Skeletal muscle tissue (tissue), 4 donors: Measurements from ENCODE around the gene INAVA. TPM values are rescaled to one million over a fixed set of nuclear protein-coding genes. Genes with fewer than 3 reads are reported as not detected.
"Not testable (repeated sequence)": the region's sequence is repeated elsewhere in the genome, so short reads cannot be mapped to it uniquely, and the experiment has no call there.

Experiments
- H3K27ac ChIP-seq: one replicate; pipeline ENCODE4 v1.7.0; 2013; ENCODE audit warnings: mild to moderate bottlenecking, low read depth, low read length, inconsistent platforms
- H3K27me3 ChIP-seq, 3 donors: one replicate each; pipeline ENCODE4 v1.7.0; 2013; ENCODE audit warnings: low read length in 3 of 3; ENCODE audit not compliant: control insufficient read depth in 3 of 3, insufficient read depth in 3 of 3
- H3K36me3 ChIP-seq, 3 donors: one replicate each; pipeline ENCODE4 v1.7.0; 2013; ENCODE audit warnings: low read length in 3 of 3; ENCODE audit not compliant: control insufficient read depth in 3 of 3, insufficient read depth in 3 of 3
- H3K4me1 ChIP-seq, 3 donors: one replicate each; pipeline ENCODE4 v1.7.0; 2013; ENCODE audit warnings: low read length in 3 of 3, mild to moderate bottlenecking in 3 of 3; ENCODE audit not compliant: control insufficient read depth in 3 of 3, insufficient read depth in 3 of 3
- H3K4me3 ChIP-seq, 3 donors: one replicate each; pipeline ENCODE4 v1.7.0; 2013; ENCODE audit warnings: low read length in 3 of 3
- H3K9ac ChIP-seq, 3 donors: one replicate each; pipeline ENCODE4 v1.7.0; 2013; ENCODE audit warnings: low read length in 3 of 3, mild to moderate bottlenecking in 3 of 3, moderate library complexity in 2 of 3, low read depth in 1 of 3
- H3K9me3 ChIP-seq, 3 donors: one replicate each; pipeline ENCODE4 v1.7.0; 2013; ENCODE audit warnings: low read length in 3 of 3; ENCODE audit not compliant: control insufficient read depth in 3 of 3
- total RNA-seq: library from RNA; depleted of rRNA; stranded (reverse); fragments of >200 nt; gene quantifications from one replicate; pipeline ENCODE4 v1.2.3, GENCODE V29; 2014
- donor health status: Osteomylitis.

The INAVA gene
- total RNA-seq, 1 donor from 2014 or later, result 0.52 TPM

DNA sequence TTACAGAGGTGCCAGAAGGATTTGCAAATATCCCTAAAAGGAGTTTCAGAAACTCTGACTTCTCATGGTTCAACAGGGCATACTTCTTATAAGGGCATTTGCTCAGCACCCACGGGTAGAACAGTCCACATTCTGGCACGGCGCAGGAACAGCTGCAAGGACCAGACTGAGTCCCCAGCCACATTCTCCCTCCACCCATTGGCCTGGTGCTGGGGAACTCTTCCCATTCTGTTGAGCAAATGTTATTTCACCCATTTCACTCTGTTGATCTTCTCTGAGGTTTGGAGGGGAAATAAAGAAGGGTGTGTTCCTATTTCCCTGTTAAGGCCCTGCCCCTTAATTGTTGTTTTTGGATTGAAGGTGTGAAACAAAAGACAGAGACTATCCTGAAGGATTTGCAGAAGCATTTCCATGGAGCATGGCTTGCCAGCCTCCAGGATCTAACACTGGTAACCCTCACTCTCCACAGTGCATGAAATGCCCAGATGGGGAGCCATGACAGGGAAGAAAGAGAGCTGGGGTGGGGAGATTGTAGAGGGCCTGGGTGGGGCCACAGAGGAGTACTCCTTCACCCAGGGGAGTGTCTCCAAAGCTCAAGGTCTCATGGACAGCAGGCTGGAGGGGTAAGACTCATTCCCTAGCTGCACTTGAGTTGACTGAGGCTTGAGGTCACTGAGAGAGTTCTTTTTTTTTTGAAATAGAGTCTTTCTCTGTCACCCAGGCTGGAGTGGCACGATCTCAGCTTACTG, 35.0 kb downstream of the INAVA start:
- peaks cover 0 to 7% (median 5%) of the 10 kb centered on the region in 3 donors for H3K4me1 ChIP-seq
- no peak overlapping the region for H3K27ac ChIP-seq
- H3K9me3 ChIP-seq, result no peaks in the 10 kb centered on the region
- H3K9ac ChIP-seq, result no peak overlapping the region
- H3K36me3 ChIP-seq, result no peaks in the 10 kb centered on the region
- no peaks in the 10 kb centered on the region for H3K27me3 ChIP-seq
- no peak overlapping the region for H3K4me3 ChIP-seq

DNA sequence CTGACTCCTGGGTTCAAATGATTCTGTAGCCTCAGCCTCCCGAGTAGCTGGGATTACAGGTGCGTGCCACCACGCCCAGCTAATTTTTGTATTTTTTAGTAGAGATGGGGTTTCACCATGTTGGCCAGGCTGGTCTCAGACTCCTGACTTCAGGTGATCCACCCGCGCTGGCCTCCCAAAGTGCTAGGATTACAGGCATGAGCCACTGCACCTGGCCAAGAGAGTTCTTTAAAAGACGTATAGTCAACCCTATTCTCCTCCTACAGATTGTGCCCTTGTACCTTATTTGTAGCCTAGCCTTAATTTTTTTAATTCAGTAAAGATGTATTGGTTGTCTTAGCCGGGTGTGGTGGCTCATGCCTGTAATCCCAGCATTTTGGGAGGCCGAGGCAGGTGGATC, 35.6 kb downstream of the INAVA start:
- H3K36me3 ChIP-seq, H3K4me1 ChIP-seq, H3K9me3 ChIP-seq, H3K27ac ChIP-seq, H3K4me3 ChIP-seq, H3K9ac ChIP-seq, H3K27me3 ChIP-seq: not testable (repeated sequence)

DNA sequence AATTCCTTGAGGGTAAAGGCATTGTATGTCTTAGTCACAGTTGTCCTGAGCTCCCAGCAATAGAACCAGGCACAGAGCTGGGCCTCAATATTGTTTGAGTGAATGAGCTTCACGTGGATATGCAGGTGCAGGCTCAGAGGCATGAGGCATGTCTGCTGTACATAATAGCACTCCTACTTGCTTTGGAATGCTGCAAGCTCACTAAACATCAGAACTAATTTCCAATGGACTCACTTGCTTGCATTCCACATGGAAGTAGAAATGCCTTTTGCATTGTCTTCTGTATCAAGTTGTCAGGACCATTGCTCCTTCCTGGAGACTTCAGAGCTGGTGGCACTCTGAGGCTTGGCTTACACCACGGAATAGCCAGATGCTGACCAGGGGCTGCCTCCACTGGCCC, 37.1 kb downstream of the INAVA start:
- no peak overlapping the region for H3K4me3 ChIP-seq
- no peak overlapping the region for H3K9ac ChIP-seq
- no peaks in the 10 kb centered on the region for H3K9me3 ChIP-seq
- H3K27ac ChIP-seq, result no peak overlapping the region
- no peaks in the 10 kb centered on the region for H3K27me3 ChIP-seq
- no peaks in the 10 kb centered on the region for H3K36me3 ChIP-seq
- H3K4me1 ChIP-seq, result peaks cover 0 to 7% (median 5%) of the 10 kb centered on the region in 3 donors

DNA sequence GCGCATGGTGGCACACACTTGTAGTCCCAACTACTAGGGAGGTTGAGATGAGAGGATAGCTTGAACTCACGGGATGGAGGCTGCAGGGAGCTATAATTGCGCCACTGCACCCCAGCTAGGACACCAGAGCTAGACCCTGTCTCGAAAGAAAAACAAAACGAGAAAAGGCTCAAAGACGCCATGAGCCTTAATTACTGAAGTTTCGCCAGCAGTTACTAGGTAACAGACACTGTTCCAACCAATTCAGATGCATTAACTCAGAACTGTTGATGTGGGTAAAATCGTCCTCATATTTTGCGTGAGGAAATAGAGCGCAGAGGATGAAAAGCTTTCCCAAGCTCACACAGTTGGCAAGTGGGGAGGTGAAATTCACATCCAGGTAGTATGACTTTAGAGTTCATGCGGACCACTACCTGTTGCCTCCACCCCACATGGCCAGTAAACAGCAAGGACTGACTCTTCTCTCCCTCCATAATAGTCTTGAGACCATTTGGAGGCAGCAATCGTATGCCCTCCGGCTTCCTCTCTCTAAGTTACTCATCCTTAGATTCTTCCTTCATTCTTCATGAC, 40.1 kb downstream of the INAVA start:
- Histone ChIP-seq H3K27me3 (no peaks in the 10 kb centered on the region), H3K27ac (no peak overlapping the region), H3K9ac (no peak overlapping the region), H3K4me3 (no peak overlapping the region), H3K9me3 (no peaks in the 10 kb centered on the region), H3K36me3 (no peaks in the 10 kb centered on the region), H3K4me1 (peaks cover 0 to 2% (median under 1%) of the 10 kb centered on the region in 3 donors)

DNA sequence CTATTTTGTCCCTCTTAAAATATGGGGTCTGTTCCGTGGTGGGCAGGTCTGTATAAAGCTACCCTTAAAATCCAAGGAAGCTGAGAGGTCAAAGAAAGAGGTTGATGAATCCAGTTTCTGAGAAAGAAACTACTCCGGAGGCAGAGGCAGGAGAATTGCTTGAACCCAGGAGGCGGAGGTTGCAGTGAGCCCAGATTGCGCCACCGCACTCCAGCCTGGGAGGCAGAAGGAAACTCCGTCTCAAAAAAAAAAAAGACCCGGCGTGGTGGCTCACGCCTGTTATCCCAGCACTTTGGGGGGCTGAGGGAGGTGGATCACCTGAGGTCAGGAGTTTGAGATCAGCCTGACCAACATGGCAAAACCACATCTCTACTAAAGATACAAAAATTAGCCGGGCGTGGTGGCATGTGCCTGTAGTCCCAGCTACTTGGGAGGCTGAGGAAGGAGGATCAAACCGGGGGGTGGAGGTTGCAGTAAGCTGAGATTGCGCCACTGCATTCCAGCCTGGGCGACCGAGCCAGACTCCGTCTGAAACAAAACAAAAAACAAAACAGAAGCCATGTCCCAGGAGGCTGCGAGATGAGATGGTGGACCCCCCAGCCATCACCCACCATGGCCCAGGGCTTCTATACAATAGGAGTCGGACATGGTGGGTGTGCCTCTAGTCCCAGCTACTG, 40.7 kb downstream of the INAVA start:
- not testable (repeated sequence) for H3K9me3 ChIP-seq, H3K4me3 ChIP-seq, H3K9ac ChIP-seq, H3K4me1 ChIP-seq, H3K27me3 ChIP-seq, H3K36me3 ChIP-seq, H3K27ac ChIP-seq

DNA sequence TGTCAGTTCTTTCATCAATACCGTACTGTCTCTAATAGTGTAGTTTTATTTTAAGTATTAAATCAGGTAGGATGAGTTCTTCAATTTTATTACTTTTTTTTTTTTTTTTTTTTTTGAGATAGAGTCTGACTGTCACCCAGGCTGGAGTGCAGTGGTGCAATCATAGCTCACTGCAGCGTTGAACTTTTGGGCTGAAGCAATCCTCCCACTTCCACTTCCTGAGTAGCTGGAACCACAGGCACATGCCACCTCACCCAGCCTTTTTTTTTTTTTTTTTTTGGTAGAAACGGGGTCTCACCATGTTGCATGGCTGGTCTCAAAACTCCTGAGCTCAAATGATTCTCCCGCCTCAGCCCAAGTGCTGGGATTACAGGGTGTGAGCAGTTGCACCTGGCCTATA, 44.3 kb downstream of the INAVA start:
- H3K36me3 ChIP-seq, result no peaks in the 10 kb centered on the region
- no peaks in the 10 kb centered on the region for H3K4me1 ChIP-seq
- no peak overlapping the region for H3K4me3 ChIP-seq
- H3K9ac ChIP-seq, result no peak overlapping the region
- H3K27ac ChIP-seq, result no peak overlapping the region
- no peaks in the 10 kb centered on the region for H3K9me3 ChIP-seq
- H3K27me3 ChIP-seq, result no peaks in the 10 kb centered on the region

DNA sequence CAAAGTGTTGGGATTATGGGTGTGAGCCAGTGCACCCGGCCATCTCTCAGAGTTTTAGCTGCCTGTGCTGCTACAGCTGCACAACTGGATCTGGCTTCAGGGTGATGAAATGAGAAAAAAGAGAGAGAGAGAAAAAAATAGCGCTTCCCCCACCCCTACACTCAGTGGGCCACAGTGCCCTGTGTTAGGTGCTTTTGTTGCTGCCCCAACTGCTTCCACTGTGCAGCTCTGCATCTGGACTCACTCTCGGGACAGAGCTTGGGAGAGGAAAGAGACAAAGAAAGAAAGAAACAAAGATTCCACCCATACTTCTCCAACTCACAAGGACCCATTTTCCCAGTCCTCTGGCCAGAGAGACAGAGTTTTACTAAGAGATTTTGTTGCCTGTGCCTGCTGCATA, 50.4 kb downstream of the INAVA start:
- H3K9me3 ChIP-seq, result peaks cover 0 to 2% (median 0%) of the 10 kb centered on the region in 3 donors
- no peak overlapping the region for H3K27ac ChIP-seq
- no peak overlapping the region for H3K4me3 ChIP-seq
- no peaks in the 10 kb centered on the region for H3K4me1 ChIP-seq
- no peaks in the 10 kb centered on the region for H3K36me3 ChIP-seq
- no peak overlapping the region for H3K9ac ChIP-seq
- H3K27me3 ChIP-seq, result no peaks in the 10 kb centered on the region

DNA sequence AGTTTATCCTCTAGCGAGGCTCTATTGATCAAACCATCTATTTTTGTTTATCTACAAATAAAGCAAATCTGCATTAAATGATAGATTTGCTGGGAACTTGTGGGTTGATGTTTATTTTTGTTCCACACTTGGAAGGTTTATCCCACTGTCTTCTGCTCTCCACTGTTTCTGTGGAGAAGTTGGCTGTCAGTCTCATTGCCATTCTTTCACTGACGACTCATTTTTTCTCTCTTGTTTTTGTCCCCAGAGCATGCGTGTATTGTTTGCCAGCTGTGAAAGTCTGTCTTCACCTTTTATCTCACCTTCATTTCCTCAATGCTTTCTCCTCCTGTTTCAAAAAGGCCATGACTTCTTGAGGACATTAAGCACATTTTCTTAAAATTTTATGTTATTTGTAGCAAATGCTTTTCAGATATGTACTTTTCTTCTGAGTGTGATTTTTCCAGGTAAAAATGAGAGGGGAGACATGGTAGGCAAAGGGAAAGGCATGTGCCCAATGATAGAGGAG, 52.4 kb downstream of the INAVA start:
- H3K9ac ChIP-seq, result no peak overlapping the region
- H3K36me3 ChIP-seq, result no peaks in the 10 kb centered on the region
- H3K4me3 ChIP-seq, result no peak overlapping the region
- no peaks in the 10 kb centered on the region for H3K27me3 ChIP-seq
- peaks cover 0 to 2% (median 0%) of the 10 kb centered on the region in 3 donors for H3K9me3 ChIP-seq
- no peaks in the 10 kb centered on the region for H3K4me1 ChIP-seq
- H3K27ac ChIP-seq, result no peak overlapping the region

DNA sequence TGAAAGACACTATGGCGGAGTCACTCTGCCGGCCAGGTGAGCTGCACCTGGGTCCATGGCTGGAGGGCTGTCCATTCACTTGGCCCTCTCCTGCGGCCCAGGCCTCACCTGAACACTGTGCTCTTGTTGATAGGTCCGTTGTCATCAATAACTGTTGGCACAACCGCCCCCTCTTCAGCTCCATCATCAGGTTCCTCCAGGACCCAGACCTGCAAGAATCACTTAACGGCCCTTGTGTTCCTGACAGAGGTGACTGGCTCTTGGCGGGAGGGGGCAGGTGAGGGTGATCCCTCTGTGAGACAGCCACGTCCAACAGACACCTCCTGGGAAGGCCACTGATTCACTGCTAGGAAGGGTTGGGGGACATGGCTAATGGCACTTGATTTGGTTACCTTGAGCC, 54.9 kb downstream of the INAVA start:
- peaks cover 0 to 5% (median 5%) of the 10 kb centered on the region in 3 donors for H3K4me1 ChIP-seq
- H3K9ac ChIP-seq, result no peak overlapping the region
- no peaks in the 10 kb centered on the region for H3K27me3 ChIP-seq
- H3K27ac ChIP-seq, result no peak overlapping the region
- no peaks in the 10 kb centered on the region for H3K36me3 ChIP-seq
- H3K9me3 ChIP-seq, result peaks cover 0 to 2% (median 0%) of the 10 kb centered on the region in 3 donors
- no peak overlapping the region for H3K4me3 ChIP-seq

DNA sequence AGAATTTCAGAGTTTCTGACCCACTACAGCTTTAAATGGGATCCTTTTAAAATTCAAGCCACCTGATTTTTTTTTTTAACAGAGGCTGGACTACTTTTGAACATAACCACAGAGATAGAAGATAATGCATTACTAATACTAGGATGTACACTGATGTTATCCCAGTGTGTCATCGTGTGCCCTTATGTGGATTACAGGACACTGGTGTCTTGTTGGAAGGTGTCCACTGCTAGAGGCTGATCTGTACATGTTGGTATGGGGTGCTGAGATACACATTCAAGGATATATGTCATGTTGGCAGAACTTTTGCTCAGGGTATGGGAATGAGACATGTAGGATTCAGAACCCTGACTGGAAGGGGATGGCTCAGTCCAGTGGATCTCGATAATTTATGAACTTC, 56.3 kb downstream of the INAVA start:
- no peaks in the 10 kb centered on the region for H3K27me3 ChIP-seq
- no peak overlapping the region for H3K9ac ChIP-seq
- no peaks in the 10 kb centered on the region for H3K36me3 ChIP-seq
- no peak overlapping the region for H3K27ac ChIP-seq
- peaks cover 0 to 7% (median 6%) of the 10 kb centered on the region in 3 donors for H3K4me1 ChIP-seq
- H3K9me3 ChIP-seq, result peaks cover 0 to 2% (median 0%) of the 10 kb centered on the region in 3 donors
- no peak overlapping the region for H3K4me3 ChIP-seq
